Esophagus muscularis mucosa (tissue), 4 donors: Measurements from ENCODE around the gene ABHD16A. TPM values are rescaled to one million over a fixed set of nuclear protein-coding genes. Genes with fewer than 3 reads are reported as not detected.

Source experiments
- DNase-seq: peaks from one replicate; pipeline ENCODE4 v3.0.0-alpha.2; 2017; ENCODE audit errors: extremely low spot score
- H3K27ac ChIP-seq, 4 donors: fragments of 200-600 bp; sonication (generic); replicated peaks in 1 of 4; 1 replicate in 3 of 4; 2 replicates in 1 of 4; pipeline ENCODE4 v1.5.1; 2016 to 2019; ENCODE audit warnings: mild to moderate bottlenecking in 1 of 4
- H3K27me3 ChIP-seq, 4 donors: fragments of 200-600 bp; sonication (generic); one replicate each; pipeline versions ENCODE4 v1.5.1 to v1.6.0; 2016 to 2019
- H3K36me3 ChIP-seq, 4 donors: fragments of 200-600 bp; sonication (generic); one replicate each; pipeline ENCODE4 v1.5.1; 2016 to 2019
- H3K4me1 ChIP-seq, 4 donors: fragments of 200-600 bp; sonication (generic); one replicate each; pipeline ENCODE4 v1.5.1; 2016 to 2019
- H3K4me3 ChIP-seq, 4 donors: fragments of 200-600 bp; sonication (generic); 1 replicate in 2 of 4; 2 replicates in 2 of 4; pipeline ENCODE4 v1.5.1; 2016 to 2019; ENCODE audit warnings: mild to moderate bottlenecking in 4 of 4, moderate library complexity in 1 of 4
- H3K9me3 ChIP-seq, 4 donors: fragments of 200-600 bp; sonication (generic); 1 replicate in 3 of 4; 2 replicates in 1 of 4; pipeline ENCODE4 v1.5.1; 2016 to 2019
- CTCF ChIP-seq, 3 experiments: fragments of 200-600 bp in 2 of 3; fragments of 450-650 bp in 1 of 3; sonication (generic) in 2 of 3; IDR thresholded peaks; one replicate each; pipeline ENCODE4 v1.5.1; 2017 to 2019; ENCODE audit warnings: antibody characterized with exemption in 3 of 3, mild to moderate bottlenecking in 2 of 3, moderate library complexity in 1 of 3
- EP300 ChIP-seq: sonication (generic); formaldehyde crosslinking; IDR thresholded peaks from one replicate; pipeline ENCODE4 v1.6.1; 2017; ENCODE audit warnings: antibody characterized with exemption
- POLR2A ChIP-seq: fragments of 450-650 bp; IDR thresholded peaks from one replicate; pipeline ENCODE4 v1.6.1; 2017; ENCODE audit warnings: antibody characterized with exemption, moderate library complexity, mild to moderate bottlenecking, low read depth
- POLR2AphosphoS5 ChIP-seq, 2 donors: sonication (generic); formaldehyde crosslinking; IDR thresholded peaks; one replicate each; pipeline ENCODE4 v1.6.1; 2017; ENCODE audit warnings: antibody characterized with exemption in 2 of 2
- WGBS: methylation state at CpG from one replicate; pipeline ENCODE4 v1.1.5; 2018; 5-methylcytosine and 5-hydroxymethylcytosine counted together
- intact Hi-C: fragments of 100-400 bp; cut with DNase I; formaldehyde crosslinking; loops from one replicate; pipeline ENCODE4 v1.15.1; 2023
- total RNA-seq, 4 donors: library from RNA; depleted of rRNA; stranded (reverse); fragments of >200 nt; gene quantifications; one replicate each; pipeline versions ENCODE4 v1.1.0 to v1.2.1, GENCODE V29; 2016

The ABHD16A gene
- total RNA-seq, 4 donors from 2014 or later: 44.9 to 57.9 (median 52.8) TPM

GRCh38 chr6:31686483-31686882 is 16.6 kb downstream of the ABHD16A start:
- intact Hi-C loops: loop anchor here (10.0 kb wide), 1 partner anchor 178 kb away; the partner anchor contains the start of gene NEU1
- Histone ChIP-seq H3K27ac (no peak overlapping the region), H3K4me1 (peaks cover 0 to 16% (median 15%) of the 10 kb centered on the region in 4 donors), H3K9me3 (no peaks in the 10 kb centered on the region), H3K4me3 (no peak overlapping the region), H3K27me3 (no peaks in the 10 kb centered on the region), H3K36me3 (peaks cover 36 to 71% (median 61%) of the 10 kb centered on the region in 4 donors)
- TF ChIP-seq POLR2AphosphoS5 (IDR thresholded peaks at IDR 0.05) (no peak), CTCF (IDR thresholded peaks at IDR 0.05) (no peak), EP300 (no peak), POLR2A (no peak)
- DNase-seq: no peak
- 77% methylated on average over 5 of the region's 5 CpGs for WGBS

- TF ChIP-seq POLR2A: no peak
- no peak for TF ChIP-seq EP300
- TF ChIP-seq CTCF (IDR thresholded peaks at IDR 0.05): no peak
- no peak for TF ChIP-seq POLR2AphosphoS5 (IDR thresholded peaks at IDR 0.05)
- intact Hi-C loops: loop anchor here (5.0 to 10.0 kb wide), 2 partner anchors 149 to 181 kb away; partner anchors contain the start of gene NEU1
- Histone ChIP-seq H3K36me3 (peaks cover 24 to 42% (median 32%) of the 10 kb centered on the region in 4 donors), H3K27ac (peak overlapping the region in 3 of 4 donors; percentile 6 to 27 (median 14)), H3K27me3 (no peaks in the 10 kb centered on the region), H3K9me3 (no peaks in the 10 kb centered on the region), H3K4me3 (peak overlapping the region in 3 of 4 donors; percentile 24 to 44 (median 30)), H3K4me1 (peaks cover 12 to 33% (median 30%) of the 10 kb centered on the region in 4 donors)
- 84% methylated on average over 13 of the region's 13 CpGs for WGBS
- DNase-seq: no peak
Measured at GRCh38 chr6:31683591-31683990, 19.5 kb downstream of the ABHD16A start.

GRCh38 chr6:31681135-31681671 is 21.9 kb downstream of the ABHD16A start:
- Histone ChIP-seq H3K36me3 (peaks cover 3 to 18% (median 8%) of the 10 kb centered on the region in 4 donors), H3K4me3 (peak overlapping the region; percentile 52 to 65 (median 58)), H3K27me3 (no peaks in the 10 kb centered on the region), H3K4me1 (peaks cover 12 to 33% (median 30%) of the 10 kb centered on the region in 4 donors), H3K9me3 (no peaks in the 10 kb centered on the region), H3K27ac (peak overlapping the region; percentile 68 to 84 (median 80))
- intact Hi-C loops: loop anchor here (2.0 to 10.0 kb wide), 3 partner anchors 88 to 184 kb away; partner anchors contain the start of gene NEU1
- DNase-seq: no peak
- TF ChIP-seq POLR2AphosphoS5 (IDR thresholded peaks at IDR 0.05) (peak in 1 of 2 donors; percentile 26), EP300 (no peak), POLR2A (no peak), CTCF (IDR thresholded peaks at IDR 0.05) (peak in 2 of 3 experiments; percentile 27 to 31)
- 6% methylated on average over 21 of the region's 40 CpGs for WGBS

- H3K9me3 ChIP-seq: no peaks in the 10 kb centered on the region
- WGBS: 11% methylated on average over 17 of the region's 17 CpGs
- TF ChIP-seq POLR2A: no peak
- TF ChIP-seq EP300: no peak
- TF ChIP-seq POLR2AphosphoS5 (IDR thresholded peaks at IDR 0.05): peak; percentile 50 to 67
- peak; percentile 70 to 91 (median 77) for TF ChIP-seq CTCF (IDR thresholded peaks at IDR 0.05)
Measured at GRCh38 chr6:31680226-31681134, 22.6 kb downstream of the ABHD16A start, which contains the start of gene LY6G5C. TSS of gene LY6G5C (minus strand) at chr6:31681067. CDS start at chr6:31680373, 694 bp downstream.

More at GRCh38 chr6:31680226-31681134, 22.6 kb downstream of the ABHD16A start, which contains the start of gene LY6G5C:
- no peaks in the 10 kb centered on the region for H3K27me3 ChIP-seq
- peak within 1 kb of the TSS; percentile 68 to 84 (median 80) for H3K27ac ChIP-seq
- peaks cover 0 to 14% (median 1%) of the 10 kb centered on the region in 4 donors for H3K36me3 ChIP-seq
- intact Hi-C loops: loop anchor here (2.0 to 10.0 kb wide), 3 partner anchors 88 to 184 kb away; partner anchors contain the start of gene NEU1
- peaks cover 12 to 33% (median 30%) of the 10 kb centered on the region in 4 donors for H3K4me1 ChIP-seq
- peak within 1 kb of the TSS; percentile 52 to 65 (median 58) for H3K4me3 ChIP-seq
- peak; percentile 96 for DNase-seq
